Inflammatory macrophage treated with lipopolysaccharide for 1 hour (primary cell): Measurements from ENCODE around the gene NR6A1.

ENCODE experiments used
- DNase-seq, 2 donors: peaks; one replicate each; pipeline ENCODE4 v3.0.0-alpha.2; 2020 to 2022

Gene NR6A1

DNA sequence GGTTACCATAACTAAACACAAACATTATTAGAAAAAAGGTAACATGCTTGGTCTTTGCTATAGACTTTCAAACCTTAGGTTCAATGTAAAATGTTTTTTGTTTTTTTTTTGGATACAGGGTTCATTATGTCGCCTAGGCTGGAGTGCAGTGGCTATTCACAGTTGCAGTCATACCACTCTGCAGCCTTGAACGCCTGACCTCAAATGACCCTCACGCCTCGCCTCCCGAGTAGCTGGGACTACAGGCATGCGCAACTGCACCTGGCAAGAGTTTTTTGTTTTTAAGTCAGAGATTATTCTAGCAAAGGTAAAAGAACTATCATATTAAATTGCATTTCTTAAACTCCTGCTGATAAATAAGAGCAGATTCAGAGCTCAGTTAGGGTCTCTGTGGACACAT is 208.8 kb downstream of the NR6A1 start:
- no peak for DNase-seq

DNA sequence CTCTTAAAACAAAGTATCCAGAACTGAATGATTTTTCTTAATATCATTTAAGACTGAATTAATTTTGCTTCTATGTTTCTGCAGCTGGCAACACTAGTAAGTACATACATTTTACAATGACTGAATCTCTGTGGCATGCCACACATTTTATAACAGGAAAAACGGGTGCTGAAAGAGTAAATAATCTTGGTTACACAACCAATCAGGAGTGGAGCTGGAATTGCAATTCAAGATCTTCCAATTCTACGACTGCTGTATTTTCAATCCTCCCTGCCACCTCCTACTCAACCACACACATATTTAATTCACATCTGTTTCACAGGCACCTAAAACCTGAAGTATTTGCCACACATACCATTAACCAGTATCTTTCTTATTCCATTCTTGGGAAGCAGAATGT is 211.2 kb downstream of the NR6A1 start:
- no peak for DNase-seq

DNA sequence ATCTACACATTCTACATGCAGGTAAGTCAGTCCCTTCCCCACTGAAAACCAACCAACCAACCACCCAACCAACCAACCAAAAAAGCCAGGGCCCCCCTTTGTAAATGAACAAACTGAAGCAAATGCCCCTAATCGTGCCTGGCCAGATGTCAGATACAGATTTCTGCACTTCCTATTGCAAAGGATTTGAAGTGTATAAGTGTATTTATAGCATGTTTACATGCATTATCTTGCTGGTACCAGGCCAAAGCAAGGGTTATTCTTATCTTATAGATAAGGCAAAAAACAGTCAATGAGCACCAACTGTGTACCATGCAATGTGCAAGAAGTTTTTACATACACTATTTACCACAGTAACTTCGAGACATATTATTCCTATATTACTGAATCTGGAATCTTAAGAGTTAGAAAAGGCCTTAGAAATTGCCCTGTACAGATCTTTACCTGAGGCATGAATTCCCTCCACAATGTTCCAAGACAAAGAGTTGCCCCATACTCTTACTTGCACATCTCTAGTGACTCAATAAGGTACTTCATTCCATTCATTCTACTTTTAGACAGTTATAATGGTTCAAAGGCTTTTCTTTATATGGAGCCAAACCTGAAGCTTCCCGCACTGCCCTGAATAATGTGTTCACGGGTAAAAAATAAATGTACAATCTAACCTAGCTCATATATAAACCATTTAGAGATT is 212.2 kb downstream of the NR6A1 start:
- no peak for DNase-seq

DNA sequence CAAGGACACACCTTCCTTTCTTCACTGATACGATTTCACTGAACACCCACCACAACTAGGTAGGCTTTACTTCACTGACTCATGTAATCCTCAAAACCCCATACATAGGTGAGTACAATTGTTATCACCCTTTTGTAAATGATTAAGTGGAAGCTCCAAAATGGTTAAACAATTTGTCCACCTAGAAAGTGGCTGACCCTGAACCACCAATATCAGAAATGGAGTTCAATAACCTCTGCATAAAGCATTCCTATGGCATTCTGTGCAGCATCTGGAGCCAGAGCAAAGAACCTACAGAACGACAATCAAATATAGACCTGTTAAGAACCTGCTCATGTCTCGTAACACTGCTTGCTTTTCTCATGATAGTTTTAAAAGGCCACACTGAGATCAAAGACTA is 213.2 kb downstream of the NR6A1 start:
- no peak for DNase-seq

DNA sequence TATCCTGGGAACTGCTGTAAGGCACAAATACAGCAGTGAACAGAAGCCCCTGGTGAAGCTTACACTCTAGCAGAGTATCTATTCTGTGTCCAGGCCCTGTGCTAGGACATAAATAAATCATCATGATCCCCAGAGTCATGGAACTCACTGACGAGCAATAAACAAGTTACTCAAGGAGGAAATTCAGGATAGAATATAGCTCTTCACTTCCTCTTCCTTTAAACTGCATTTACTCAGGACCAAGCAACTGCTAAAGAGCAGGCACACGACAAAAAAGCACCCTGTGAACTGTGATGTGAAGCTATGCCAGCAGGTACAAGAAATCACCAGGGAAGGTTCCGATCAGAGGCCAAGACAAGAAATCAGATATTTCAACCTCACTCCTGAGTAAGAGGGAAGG is 216.1 kb downstream of the NR6A1 start:
- DNase-seq: no peak

DNA sequence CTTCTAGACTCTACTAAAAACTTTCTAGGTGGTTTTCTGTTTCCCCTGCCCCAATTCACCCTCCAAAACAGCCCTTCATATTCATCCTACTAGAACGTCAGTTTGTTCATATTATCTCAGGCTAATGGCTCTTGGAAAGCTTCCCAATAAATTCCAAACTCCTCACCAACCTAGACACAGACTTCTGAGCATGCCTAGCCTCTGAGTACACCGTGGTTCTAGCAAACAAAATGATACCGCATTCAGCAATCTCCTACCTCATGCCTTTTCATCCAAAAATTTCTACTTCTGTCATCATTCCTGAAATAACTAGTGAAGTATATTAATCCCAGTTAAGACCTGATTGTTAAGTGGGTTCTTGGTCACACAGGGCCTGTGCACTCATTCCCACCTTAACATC is 217.4 kb downstream of the NR6A1 start:
- DNase-seq: no peak

- no peak for DNase-seq
Measured at GRCh38 chr9:124552273-124552605, 218.9 kb downstream of the NR6A1 start.

DNA sequence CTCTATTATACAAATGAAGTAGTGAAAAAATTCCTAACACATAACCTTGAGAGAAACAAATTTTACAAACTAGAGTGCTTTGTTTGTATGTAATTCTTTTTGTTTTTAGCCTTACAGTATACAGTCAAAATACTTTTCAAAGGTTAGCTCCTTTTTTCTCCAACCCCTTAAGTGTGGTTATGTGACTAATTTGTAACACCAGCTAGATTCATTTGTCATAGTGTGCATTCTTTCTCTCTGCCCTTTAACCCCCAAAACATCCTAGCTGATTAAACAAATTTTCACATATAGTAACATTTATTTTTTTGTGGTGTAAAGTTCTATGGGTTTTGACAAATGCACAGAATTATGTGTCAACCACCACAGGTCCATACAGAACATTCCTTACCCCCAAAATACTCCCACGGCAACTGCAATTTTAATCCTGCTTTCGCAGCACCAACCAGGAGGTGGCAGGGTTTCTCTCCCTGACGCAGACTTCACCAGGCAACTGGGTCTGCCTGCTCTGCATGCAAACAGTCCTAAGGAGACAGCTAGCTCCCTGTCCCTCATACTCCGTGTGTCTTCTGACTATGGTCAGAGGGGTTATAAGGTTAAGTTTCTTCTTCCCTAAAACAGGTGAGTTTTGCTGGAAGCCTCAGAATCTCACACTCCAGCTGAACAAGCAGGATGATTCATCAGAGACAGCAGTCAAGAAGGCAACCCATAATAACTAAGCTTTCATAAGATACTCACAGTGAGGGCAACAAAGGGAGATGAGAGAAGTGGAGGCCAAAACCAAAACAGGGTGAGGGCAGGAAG is 219.4 kb downstream of the NR6A1 start:
- DNase-seq: peak; percentile 7 to 10

DNA sequence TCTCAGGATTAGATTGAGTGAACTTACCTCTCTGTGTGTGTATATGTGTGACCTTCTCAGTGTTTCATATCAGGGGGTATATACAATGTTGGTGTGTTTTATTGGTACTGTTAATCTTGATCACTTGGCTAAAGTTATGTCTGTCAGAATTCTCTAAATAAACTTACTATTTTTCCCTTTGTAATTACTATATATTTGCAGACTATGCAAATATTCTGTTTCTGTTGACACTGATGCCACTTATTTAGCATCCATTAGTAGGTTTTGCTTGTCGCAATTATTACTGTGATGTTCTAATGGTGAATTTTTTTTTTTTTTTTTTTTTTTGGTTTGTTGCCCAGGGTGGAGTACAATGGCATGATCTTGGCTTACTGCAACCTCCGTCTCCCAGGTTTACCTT is 221.0 kb downstream of the NR6A1 start:
- no peak for DNase-seq

DNA sequence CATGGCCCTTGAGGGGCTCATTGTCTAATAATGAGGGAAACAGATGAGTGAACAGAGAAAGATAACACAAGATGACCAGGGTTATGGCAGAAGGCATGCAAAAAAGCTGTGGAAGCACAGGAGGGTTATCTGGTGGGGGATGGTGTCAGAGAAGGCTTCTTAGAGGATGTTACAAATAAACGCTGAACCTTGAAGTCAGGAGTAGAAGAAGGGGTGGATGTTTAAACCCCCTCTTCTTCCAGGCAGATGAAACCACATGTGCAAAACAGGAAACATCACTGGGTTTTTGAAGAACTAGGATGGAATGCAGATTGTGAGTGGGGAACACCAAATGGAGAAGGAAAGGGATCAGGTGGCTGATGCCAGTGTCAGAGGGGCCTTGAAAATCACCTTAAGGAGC is 222.1 kb downstream of the NR6A1 start:
- DNase-seq: no peak

GRCh38 chr9:124544535-124544934 is 226.6 kb downstream of the NR6A1 start:
- no peak for DNase-seq

GRCh38 chr9:124541824-124542223 is 229.3 kb downstream of the NR6A1 start:
- no peak for DNase-seq

GRCh38 chr9:124537926-124538325 is 233.2 kb downstream of the NR6A1 start:
- DNase-seq: no peak

DNA sequence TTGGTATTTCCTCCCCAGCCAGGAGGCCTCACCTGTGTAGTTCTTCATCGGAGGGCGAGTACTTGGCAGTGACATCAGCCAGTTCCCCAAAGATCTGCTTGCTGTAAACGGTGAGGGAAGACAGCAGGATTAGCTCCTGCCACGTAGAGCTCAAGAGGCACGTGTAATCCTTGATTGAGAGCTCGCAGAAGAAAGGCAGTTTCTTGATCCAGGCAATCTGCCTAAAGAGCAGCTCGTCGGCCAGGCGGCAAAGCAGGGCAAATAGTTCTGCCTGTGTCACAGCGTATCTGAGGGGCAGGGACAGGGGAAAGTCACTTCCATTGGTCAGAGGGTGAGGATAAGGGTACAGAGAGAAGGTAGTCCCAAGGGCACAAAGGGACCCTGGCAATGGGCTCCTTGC is 235.3 kb downstream of the NR6A1 start:
- DNase-seq: no peak

DNA sequence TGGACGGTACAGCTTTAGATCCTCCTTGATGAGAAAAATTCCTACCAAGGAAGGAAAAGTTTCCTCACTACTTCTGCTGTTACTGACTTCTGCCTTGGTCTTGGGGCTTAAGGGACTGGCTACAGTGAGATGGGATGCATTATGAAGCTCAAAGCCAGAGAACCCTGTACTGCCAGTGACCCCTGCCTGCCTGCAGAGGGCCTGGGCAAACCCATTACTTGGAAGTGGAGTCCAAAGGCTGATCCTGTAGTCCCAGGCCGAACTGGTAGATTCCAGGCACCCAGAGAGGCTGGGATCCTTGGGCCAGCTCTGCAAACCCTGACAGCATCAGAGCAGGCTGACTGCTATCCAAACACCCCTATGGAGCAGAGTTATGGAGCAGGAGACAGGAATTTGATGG is 238.2 kb downstream of the NR6A1 start:
- no peak for DNase-seq

DNA sequence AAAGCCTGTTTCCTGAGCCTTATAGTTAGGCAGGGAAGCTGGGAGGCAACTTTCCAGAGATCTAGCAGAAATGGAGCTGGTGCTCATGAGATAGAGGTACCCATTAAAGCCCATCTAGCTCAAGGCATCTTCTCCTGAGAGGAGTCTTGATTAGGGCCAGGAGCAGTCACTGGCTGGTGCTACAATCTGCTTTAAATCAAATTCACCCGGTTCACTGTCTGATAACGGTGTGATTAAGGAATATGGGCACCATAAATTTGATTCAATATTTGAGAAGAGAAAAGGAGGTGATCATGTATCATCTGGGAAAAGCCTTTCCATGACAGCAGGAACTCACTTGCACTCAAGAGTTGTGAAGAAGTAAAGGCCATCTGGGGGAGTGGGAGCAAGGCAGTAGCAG is 240.0 kb downstream of the NR6A1 start:
- no peak for DNase-seq

DNA sequence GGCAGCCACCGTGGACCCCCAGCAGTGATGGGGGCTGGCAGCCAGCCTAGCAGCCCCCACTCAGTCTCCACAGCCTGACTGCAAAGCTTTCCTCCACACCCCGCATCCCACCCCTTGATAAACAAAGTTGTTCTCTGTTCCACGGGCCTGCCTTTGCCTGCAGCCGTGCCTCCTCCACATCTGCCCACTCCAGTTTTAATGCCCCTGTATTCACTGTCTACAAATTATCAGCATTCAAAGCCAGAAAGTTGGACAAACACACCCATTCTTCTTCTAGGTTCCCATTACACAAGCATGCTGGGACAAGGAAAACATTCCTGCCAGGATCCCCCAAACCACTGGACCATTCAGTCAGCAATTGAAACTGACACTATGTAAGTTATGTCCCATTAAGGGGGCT is 240.9 kb downstream of the NR6A1 start:
- no peak for DNase-seq

DNA sequence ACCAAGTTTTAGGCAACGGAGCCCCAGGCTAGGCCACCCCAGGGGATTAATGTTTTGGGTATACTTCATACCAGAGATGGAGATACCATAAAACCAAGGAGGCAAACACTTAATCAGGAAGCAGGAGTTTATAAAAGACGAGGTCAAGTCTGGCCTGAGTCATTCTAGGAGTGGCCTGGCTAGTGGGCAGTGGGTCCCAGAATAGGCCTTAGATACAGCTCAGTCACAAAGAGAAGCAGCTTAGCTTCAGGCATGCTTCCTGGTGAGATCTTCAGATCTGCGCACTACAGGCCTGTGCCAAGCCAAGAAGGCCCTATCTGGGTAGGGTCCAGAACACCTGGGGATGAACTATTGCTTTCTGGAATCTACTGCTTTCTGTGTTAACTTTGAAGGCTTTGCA is 243.3 kb downstream of the NR6A1 start:
- no peak for DNase-seq

DNA sequence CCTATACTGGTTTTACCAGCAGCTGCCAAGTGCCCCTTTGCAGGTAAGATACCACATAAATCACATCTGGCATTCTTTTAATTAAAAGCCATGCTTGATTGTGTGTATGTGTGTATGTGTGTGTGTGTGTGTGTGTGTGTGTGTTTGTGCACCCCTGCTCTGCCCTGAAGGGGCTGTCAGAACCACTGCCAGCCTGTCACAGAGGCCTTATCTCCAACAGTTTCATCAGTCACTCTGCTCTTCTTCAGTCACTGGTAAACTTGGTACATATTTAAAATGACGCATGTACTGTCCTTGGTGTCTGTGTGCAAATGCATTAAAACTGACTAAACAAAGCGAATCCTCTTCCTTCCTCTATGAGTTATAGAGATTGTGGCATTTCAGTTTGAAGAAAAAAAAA is 244.9 kb downstream of the NR6A1 start:
- DNase-seq: no peak

DNA sequence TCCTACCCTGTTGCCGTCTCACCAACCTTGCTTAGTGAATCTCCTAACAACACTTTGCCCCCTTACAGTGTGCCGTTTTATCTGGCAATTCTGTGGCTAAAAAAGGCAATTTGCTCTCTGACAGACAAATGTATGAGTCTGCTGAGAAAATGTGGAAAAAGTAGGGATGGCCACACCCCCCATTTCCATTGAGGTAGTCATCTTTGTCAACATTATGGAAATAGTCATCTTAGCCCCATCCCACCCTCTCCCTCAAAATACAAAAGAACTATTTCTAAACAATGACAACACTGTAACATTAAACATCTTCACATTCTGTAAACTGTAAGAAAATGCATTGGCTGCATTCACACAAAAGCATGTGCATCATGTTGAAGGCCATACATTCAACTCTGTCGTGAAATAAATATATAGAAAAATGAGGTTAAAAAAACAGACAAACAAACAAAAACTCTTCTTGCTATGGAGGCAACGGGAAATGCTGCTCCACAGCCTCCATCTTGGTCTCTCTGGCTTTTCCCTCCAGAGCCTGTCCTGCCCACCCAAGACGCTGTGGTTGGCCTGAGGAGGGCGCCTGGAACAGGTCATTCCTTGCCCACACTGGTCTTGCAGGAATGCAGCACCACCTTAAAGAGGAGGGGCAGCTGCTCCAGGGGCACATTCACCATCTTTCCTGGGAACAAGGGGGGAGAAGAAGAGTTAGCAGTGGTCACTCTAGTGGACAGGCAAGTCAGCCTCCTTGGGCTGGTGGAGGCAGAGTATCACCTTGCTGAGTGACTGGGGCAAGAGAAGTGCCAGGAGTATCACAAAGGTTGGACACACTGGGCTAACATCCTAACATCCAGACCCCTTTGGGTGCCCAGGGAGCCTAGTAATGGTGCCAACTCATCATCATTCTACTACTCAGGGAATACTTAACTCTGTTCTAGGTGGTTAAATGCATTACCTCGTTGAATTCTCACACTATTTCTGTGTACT is 248.7 kb downstream of the NR6A1 start:
- no peak for DNase-seq

DNA sequence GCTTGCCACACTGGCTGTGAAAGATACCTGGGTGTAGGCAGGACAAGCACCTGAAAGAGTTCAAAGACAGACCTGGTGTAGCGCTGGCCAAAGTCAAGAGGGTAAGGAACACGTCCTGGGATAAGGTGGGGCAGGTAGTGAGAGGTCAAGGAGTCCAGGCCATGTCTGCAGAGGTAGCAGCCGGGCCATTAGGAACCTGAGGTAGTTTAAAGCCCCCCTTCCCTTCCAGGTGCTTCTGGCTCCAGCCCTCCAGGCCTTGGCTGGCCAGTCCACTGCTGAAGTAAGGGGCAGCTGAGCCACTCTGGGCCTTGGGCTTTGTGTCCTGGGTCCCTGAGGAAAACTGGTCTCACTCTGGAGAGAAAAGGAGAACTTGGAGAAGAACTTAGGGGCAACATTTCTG is 250.0 kb downstream of the NR6A1 start:
- no peak for DNase-seq

DNA sequence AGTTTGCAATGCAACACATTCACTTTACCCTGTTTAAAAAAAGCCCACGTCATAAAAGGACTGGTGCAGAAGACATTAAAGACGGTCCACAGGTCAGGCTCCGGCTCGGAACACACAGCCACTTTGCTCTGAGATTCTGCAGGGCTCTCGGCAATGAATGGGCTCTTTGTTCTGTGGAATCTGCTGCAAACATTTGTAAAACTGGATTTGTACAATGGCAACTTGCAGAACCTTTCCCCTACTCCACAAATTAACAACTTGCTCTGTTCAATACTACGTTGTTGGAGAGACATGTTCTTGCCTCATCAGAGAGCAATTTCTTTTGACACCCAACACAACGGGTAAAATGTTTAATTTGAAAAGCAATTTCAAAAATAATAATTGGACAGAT is 250.9 kb downstream of the NR6A1 start:
- DNase-seq: no peak

DNA sequence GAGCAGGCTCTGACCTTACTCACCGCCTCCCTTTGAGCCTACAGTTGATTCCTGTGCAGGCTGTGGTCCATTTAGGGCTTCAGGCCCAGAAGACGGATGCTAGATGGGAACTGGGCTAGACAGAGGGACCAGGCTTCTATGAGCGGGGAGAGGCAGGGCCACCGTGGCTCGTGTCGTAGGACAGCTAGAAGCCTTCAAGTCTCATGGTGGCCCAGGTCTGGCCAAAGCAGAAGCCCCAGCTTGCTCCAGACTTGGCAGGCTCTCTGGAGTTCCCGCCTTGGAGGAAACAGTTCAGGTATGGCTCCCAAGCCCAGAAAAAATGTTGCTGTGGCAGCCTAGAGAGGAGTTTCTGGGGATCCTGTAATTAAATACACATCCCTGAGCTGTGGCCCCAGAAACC is 253.0 kb downstream of the NR6A1 start:
- no peak for DNase-seq

DNA sequence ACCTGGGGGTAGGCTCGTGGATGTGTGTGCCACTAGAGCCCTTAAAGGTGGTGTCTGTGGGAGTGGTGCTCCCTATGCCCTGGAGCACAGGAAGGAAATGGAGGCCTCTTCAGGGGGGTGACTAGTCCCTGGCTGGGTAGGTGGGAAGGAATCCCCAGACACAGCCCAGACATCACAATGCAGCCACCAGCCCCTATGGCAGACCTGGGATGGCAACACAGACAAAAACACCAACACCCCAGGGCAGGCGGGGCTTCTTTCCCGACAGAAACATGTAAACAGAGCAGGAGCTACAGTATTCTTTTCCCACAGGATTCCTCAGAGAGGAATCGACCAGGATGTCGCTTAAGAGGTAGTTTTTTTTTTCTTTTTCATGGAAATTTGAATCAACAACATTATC is 253.5 kb downstream of the NR6A1 start:
- DNase-seq: no peak
